ENCODE data around the gene ADAT3.

DNA sequence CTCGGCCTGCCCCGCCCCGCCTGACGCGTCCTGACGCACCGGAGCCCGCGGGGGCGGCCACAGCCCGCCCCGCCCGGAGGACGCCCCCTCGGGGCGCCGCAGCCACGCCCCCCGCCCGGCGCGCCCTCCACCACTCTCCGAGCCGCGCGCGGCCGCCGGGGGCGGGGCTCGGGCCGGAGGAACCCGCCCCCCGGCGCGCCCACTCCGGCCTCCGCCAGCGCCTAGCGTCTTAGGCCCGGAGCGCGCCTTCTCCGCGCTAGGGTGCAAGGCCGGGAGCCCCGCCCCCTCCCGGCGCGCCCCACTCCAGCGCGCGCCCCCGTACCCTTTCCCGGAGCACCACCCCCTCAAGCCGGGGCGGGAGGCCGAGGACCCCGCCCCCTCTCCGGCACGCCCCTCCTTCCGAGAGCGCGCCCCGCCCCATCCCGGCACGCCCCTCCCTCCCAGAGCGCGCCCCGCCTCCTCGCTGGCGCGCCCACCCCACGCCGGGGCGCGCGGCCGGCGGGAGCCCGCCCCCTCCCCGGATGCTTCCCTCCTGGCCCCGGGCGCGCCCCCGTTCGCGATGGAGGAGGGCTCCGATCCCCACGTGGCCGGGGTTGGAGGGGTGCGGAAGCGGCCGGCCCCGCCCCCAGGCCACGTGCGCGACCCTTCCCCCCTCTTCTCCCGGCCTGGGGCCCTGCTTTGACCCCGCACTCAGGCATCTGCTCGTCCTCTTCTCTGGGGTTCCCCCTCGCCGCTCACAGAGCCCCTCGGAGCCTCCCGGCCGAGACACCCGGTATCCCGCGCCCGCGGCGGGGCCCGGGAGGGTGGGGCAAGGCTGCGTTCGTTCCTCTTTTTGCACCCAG lies 41.3 kb upstream of the ADAT3 start:
- TF ChIP-seq, protein P1, sequence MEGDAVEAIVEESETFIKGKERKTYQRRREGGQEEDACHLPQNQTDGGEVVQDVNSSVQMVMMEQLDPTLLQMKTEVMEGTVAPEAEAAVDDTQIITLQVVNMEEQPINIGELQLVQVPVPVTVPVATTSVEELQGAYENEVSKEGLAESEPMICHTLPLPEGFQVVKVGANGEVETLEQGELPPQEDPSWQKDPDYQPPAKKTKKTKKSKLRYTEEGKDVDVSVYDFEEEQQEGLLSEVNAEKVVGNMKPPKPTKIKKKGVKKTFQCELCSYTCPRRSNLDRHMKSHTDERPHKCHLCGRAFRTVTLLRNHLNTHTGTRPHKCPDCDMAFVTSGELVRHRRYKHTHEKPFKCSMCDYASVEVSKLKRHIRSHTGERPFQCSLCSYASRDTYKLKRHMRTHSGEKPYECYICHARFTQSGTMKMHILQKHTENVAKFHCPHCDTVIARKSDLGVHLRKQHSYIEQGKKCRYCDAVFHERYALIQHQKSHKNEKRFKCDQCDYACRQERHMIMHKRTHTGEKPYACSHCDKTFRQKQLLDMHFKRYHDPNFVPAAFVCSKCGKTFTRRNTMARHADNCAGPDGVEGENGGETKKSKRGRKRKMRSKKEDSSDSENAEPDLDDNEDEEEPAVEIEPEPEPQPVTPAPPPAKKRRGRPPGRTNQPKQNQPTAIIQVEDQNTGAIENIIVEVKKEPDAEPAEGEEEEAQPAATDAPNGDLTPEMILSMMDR (IDR thresholded peaks at IDR 0.05 in 8 of 11, conservative IDR thresholded peaks at IDR 0.05 in 3 of 11): peak in 1 of 11 experiments; percentile 24
- TF ChIP-seq POLR2A (IDR thresholded peaks at IDR 0.05): no peak

Measured in spleen (tissue), 7 donors.